ENCODE measurements around the gene TPSAB1. TPM values are rescaled to one million over a fixed set of nuclear protein-coding genes. Genes with fewer than 3 reads are reported as not detected.

TPSAB1 gene
- total RNA-seq, 4 donors from 2014 or later: 13.8 to 67.7 (median 28.5) TPM

DNA sequence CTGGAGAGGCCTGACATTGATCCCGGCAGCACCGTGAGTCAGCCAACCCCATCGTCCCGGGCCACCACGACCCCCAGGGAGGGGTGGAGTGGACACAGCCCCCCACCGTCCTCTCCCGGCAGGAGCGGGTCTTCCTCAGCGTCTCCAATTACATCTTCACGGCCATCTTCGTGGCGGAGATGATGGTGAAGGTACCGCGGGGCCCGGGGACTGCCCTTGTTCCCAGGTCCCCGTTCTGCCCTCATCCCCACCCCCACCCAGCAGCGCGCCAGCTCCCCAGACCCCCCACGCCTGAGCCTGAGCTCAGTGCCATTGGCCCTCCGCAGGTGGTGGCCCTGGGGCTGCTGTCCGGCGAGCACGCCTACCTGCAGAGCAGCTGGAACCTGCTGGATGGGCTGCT is 30.0 kb upstream of the TPSAB1 start:
- Histone ChIP-seq H3K27me3 (no peaks in the 10 kb centered on the region), H3K27ac (no peak overlapping the region), H3K4me1 (no peaks in the 10 kb centered on the region), H3K9me3 (no peaks in the 10 kb centered on the region), H3K4me3 (no peak overlapping the region), H3K36me3 (no peaks in the 10 kb centered on the region)
- no peak for DNase-seq (ENCODE audit: low spot score in 2 of 2)
- WGBS, 2 donors: 83 to 90% methylated on average over 19 to 23 of the region's 23 CpGs
- no peak for TF ChIP-seq POLR2A (IDR thresholded peaks at IDR 0.05)

DNA sequence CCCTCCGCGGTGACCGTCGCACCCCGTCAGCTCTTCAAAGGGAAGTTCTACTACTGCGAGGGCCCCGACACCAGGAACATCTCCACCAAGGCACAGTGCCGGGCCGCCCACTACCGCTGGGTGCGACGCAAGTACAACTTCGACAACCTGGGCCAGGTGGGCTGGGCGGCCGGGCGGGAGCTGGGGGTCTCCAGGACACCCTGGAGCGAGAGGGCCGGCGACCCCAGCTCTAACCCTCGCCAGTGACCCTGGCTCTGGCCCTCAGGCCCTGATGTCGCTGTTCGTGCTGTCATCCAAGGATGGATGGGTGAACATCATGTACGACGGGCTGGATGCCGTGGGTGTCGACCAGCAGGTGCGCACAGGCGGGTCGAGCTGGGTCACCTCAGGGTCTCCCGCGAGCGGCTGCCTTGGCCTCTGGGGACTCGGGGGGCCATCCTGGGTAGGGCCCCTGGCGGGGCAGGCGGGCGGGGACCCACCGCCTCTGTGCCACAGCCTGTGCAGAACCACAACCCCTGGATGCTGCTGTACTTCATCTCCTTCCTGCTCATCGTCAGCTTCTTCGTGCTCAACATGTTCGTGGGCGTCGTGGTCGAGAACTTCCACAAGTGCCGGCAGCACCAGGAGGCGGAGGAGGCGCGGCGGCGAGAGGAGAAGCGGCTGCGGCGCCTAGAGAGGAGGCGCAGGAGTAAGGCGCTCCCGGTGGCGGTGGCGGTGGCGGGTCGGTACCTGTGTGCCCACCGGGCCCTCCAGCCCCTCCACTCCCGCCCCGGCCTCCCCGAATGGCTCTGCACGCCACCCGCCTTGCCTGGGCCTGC is 28.8 kb upstream of the TPSAB1 start:
- Histone ChIP-seq H3K4me3 (no peak overlapping the region), H3K4me1 (no peaks in the 10 kb centered on the region), H3K9me3 (no peaks in the 10 kb centered on the region), H3K36me3 (no peaks in the 10 kb centered on the region), H3K27ac (no peak overlapping the region), H3K27me3 (no peaks in the 10 kb centered on the region)
- TF ChIP-seq POLR2A (IDR thresholded peaks at IDR 0.05) (no peak), EP300 (IDR thresholded peaks at IDR 0.05) (no peak)
- TF ChIP-seq, protein P1, sequence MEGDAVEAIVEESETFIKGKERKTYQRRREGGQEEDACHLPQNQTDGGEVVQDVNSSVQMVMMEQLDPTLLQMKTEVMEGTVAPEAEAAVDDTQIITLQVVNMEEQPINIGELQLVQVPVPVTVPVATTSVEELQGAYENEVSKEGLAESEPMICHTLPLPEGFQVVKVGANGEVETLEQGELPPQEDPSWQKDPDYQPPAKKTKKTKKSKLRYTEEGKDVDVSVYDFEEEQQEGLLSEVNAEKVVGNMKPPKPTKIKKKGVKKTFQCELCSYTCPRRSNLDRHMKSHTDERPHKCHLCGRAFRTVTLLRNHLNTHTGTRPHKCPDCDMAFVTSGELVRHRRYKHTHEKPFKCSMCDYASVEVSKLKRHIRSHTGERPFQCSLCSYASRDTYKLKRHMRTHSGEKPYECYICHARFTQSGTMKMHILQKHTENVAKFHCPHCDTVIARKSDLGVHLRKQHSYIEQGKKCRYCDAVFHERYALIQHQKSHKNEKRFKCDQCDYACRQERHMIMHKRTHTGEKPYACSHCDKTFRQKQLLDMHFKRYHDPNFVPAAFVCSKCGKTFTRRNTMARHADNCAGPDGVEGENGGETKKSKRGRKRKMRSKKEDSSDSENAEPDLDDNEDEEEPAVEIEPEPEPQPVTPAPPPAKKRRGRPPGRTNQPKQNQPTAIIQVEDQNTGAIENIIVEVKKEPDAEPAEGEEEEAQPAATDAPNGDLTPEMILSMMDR (IDR thresholded peaks at IDR 0.05): no peak
- no peak for DNase-seq (ENCODE audit: low spot score in 2 of 2)
- WGBS, 2 donors: 93 to 94% methylated on average over 48 to 64 of the region's 65 CpGs

DNA sequence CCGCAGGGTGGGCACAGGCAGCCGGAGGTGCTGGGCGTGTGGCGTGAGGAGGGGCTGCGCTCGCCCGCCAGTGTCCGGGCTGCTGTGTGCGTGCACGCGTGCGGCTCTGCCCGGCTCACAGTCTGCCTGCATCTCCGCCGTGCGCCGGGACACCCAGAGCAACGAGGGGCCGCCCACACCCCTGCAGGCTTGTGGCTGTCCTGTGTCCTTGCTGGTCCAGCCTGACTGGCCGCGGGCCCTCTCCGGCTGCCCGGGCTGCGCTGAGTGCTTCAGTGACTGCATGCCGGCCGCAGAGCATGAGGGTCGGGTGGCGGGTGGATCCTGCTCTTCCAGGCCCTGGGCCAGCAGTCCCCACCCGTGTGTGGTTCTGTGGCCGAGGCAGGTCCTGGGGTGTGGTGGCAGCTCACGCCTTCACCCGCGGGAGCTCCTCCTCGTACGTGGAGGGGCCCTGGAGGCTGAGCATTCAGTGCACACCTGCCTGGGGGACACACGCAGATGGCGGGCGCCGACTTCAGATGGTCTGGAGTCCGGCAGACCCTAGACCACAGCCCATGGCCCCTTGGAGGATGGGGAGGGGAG is 27.8 kb upstream of the TPSAB1 start:
- no peaks in the 10 kb centered on the region for H3K4me1 ChIP-seq
- no peak overlapping the region for H3K27ac ChIP-seq
- no peak overlapping the region for H3K4me3 ChIP-seq
- no peaks in the 10 kb centered on the region for H3K27me3 ChIP-seq
- TF ChIP-seq POLR2A (IDR thresholded peaks at IDR 0.05) (no peak), EP300 (IDR thresholded peaks at IDR 0.05) (no peak)
- TF ChIP-seq, protein P1 (IDR thresholded peaks at IDR 0.05): no peak
- WGBS, 2 donors: 80 to 89% methylated on average over 7 to 27 of the region's 40 CpGs
- no peak for DNase-seq (ENCODE audit: low spot score in 2 of 2)
- no peaks in the 10 kb centered on the region for H3K36me3 ChIP-seq
- H3K9me3 ChIP-seq: no peaks in the 10 kb centered on the region

DNA sequence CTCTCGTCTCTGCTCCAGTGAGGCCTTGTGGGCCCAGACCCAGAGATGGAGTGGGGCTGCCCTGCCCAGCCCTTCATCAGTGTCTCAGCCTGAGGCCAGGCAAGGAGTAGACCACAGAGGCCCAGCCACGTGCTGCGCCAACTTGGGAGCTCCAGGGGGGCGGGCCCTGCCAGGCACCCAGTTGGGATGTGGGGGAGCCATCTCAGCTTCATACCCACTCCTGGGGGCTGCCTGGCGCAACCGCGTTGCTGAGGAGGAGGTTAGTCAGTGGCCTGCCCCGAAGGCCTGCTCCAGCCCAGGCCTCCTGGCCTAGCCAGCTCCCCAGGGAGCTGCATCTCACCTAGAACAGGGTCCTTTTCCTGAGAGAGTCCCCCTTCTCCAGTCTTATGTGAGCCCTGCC is 27.3 kb upstream of the TPSAB1 start:
- TF ChIP-seq POLR2A (IDR thresholded peaks at IDR 0.05) (no peak), EP300 (IDR thresholded peaks at IDR 0.05) (no peak)
- TF ChIP-seq, protein P1 (IDR thresholded peaks at IDR 0.05): no peak
- Histone ChIP-seq H3K27ac (no peak overlapping the region), H3K4me3 (no peak overlapping the region), H3K9me3 (no peaks in the 10 kb centered on the region), H3K36me3 (no peaks in the 10 kb centered on the region), H3K27me3 (no peaks in the 10 kb centered on the region), H3K4me1 (no peaks in the 10 kb centered on the region)
- DNase-seq (ENCODE audit: low spot score in 2 of 2): no peak
- 40 to 82% methylated on average over 1 to 8 of the region's 8 CpGs for WGBS, 2 donors

DNA sequence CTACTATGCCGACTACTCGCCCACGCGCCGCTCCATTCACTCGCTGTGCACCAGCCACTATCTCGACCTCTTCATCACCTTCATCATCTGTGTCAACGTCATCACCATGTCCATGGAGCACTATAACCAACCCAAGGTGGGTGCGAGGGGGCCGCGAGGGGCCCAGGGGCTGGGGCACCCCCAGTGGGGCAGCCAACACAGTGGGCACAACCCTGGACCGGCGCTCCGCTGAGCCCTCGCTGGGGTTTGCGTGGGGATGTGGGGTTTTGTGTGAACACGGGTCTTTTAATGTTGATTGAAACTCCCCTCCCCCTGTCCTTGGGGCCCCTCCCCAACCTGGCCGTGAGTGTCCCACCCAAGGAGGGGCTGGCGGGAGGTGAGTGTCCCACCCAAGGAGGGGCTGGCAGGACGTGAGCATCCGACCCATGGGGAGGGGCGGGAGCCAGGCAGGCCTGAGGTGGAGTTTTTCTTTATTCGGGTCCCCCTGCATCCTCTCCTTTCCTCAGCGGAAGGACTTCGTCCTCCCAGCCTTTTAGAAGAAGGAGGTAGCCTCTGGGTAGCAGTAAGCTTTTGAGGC is 26.6 kb upstream of the TPSAB1 start:
- H3K9me3 ChIP-seq: no peaks in the 10 kb centered on the region
- no peaks in the 10 kb centered on the region for H3K27me3 ChIP-seq
- TF ChIP-seq, protein P1 (IDR thresholded peaks at IDR 0.05): no peak
- TF ChIP-seq POLR2A (IDR thresholded peaks at IDR 0.05) (no peak), EP300 (IDR thresholded peaks at IDR 0.05) (no peak)
- 82 to 83% methylated on average over 23 to 25 of the region's 25 CpGs for WGBS, 2 donors
- no peak overlapping the region for H3K27ac ChIP-seq
- no peaks in the 10 kb centered on the region for H3K36me3 ChIP-seq
- DNase-seq (ENCODE audit: low spot score in 2 of 2): no peak
- H3K4me3 ChIP-seq: no peak overlapping the region
- no peaks in the 10 kb centered on the region for H3K4me1 ChIP-seq
